GM23248 (cell line): Measurements from ENCODE around the gene AUP1. TPM values are rescaled to one million over a fixed set of nuclear protein-coding genes. Genes with fewer than 3 reads are reported as not detected.

Experiments used
- DNase-seq: peaks from one replicate; pipeline ENCODE4 v3.0.0-alpha.2; 2015
- H2AFZ ChIP-seq: fragments of 200-600 bp; sonication (generic); 2 replicates; pipeline ENCODE4 v1.6.1; 2016; ENCODE audit warnings: antibody characterized with exemption
- H3F3A ChIP-seq: fragments of 200-600 bp; sonication (generic); 2 replicates; pipeline ENCODE4 v1.6.1; 2016; ENCODE audit warnings: mild to moderate bottlenecking, antibody characterized with exemption, mixed run types; ENCODE audit not compliant: insufficient read depth
- H3K27ac ChIP-seq: fragments of 200-600 bp; sonication (generic); 2 replicates; pipeline ENCODE4 v1.5.1; 2016; ENCODE audit warnings: mild to moderate bottlenecking
- H3K27me3 ChIP-seq: fragments of 200-600 bp; sonication (generic); replicated peaks from 2 replicates; pipeline ENCODE4 v1.6.1; 2016; ENCODE audit warnings: mild to moderate bottlenecking; ENCODE audit not compliant: insufficient read depth
- H3K36me3 ChIP-seq: fragments of 200-600 bp; sonication (generic); 2 replicates; pipeline ENCODE4 v1.6.1; 2016; ENCODE audit warnings: low read depth, mild to moderate bottlenecking
- H3K4me1 ChIP-seq: fragments of 200-600 bp; sonication (generic); 2 replicates; pipeline ENCODE4 v1.6.1; 2016; ENCODE audit warnings: mild to moderate bottlenecking; ENCODE audit not compliant: insufficient read depth
- H3K4me2 ChIP-seq: fragments of 200-600 bp; sonication (generic); one replicate; pipeline ENCODE4 v1.6.1; 2016; ENCODE audit warnings: mild to moderate bottlenecking; ENCODE audit not compliant: unreplicated experiment
- H3K4me3 ChIP-seq: fragments of 200-600 bp; sonication (generic); 2 replicates; pipeline ENCODE4 v1.5.1; 2016; ENCODE audit warnings: mild to moderate bottlenecking
- H3K79me2 ChIP-seq: fragments of 200-600 bp; sonication (generic); 2 replicates; pipeline ENCODE4 v1.6.1; 2016; ENCODE audit warnings: mild to moderate bottlenecking; ENCODE audit not compliant: insufficient read depth
- H3K9ac ChIP-seq: fragments of 200-600 bp; sonication (generic); 2 replicates; pipeline ENCODE4 v1.6.1; 2016; ENCODE audit warnings: mild to moderate bottlenecking
- H3K9me2 ChIP-seq: fragments of 200-600 bp; sonication (generic); 2 replicates; pipeline ENCODE4 v1.6.1; 2016; ENCODE audit warnings: mixed run types, mild to moderate bottlenecking, moderate library complexity; ENCODE audit not compliant: insufficient read depth
- H3K9me3 ChIP-seq: fragments of 200-600 bp; sonication (generic); one replicate; pipeline ENCODE4 v1.6.1; 2017; ENCODE audit warnings: low read depth
- H4K20me1 ChIP-seq: fragments of 200-600 bp; sonication (generic); 2 replicates; pipeline ENCODE4 v1.6.0; 2016; ENCODE audit not compliant: insufficient read depth
- EZH2 ChIP-seq: fragments of 200-600 bp; sonication (generic); IDR thresholded peaks from 2 replicates; pipeline ENCODE4 v1.6.1; 2018; ENCODE audit warnings: antibody characterized with exemption, mild to moderate bottlenecking; ENCODE audit not compliant: insufficient read depth, poor library complexity, severe bottlenecking
- EZH2phosphoT487 ChIP-seq: fragments of 200-600 bp; sonication (generic); IDR thresholded peaks from 2 replicates; pipeline ENCODE4 v1.6.1; 2018; ENCODE audit warnings: antibody characterized with exemption, moderate library complexity, mild to moderate bottlenecking, low read depth; ENCODE audit not compliant: insufficient read depth
- WGBS, 2 experiments: methylation state at CpG; one replicate each; pipeline ENCODE4 v1.1.6; 2015 to 2017; ENCODE audit warnings: low lambda C conversion rate in 2 of 2, low coverage in 1 of 2; ENCODE audit errors: missing lambda C conversion rate in 2 of 2; 5-methylcytosine and 5-hydroxymethylcytosine counted together
- in situ Hi-C: fragments of 300-500 bp; cut with MboI; formaldehyde crosslinking; loops from 2 replicates; pipeline ENCODE4 v1.15.0; 2020
- polyA plus RNA-seq: library from polyadenylated mRNA; unstranded; fragments of >200 nt; fragmentation: Nextera tagmentation; extraction: Ambion mirVana; gene quantifications from 2 replicates; pipeline ENCODE4 v1.2.1, GENCODE V29; 2016
- total RNA-seq: library from RNA; depleted of rRNA; stranded (reverse); fragments of >200 nt; shearing (Covaris generic); gene quantifications from 2 replicates; pipeline ENCODE4 v1.2.3, GENCODE V29; 2014

The AUP1 gene
- total and polyA plus RNA-seq, 2 experiments from 2014 or later: 119 to 122 TPM

DNA sequence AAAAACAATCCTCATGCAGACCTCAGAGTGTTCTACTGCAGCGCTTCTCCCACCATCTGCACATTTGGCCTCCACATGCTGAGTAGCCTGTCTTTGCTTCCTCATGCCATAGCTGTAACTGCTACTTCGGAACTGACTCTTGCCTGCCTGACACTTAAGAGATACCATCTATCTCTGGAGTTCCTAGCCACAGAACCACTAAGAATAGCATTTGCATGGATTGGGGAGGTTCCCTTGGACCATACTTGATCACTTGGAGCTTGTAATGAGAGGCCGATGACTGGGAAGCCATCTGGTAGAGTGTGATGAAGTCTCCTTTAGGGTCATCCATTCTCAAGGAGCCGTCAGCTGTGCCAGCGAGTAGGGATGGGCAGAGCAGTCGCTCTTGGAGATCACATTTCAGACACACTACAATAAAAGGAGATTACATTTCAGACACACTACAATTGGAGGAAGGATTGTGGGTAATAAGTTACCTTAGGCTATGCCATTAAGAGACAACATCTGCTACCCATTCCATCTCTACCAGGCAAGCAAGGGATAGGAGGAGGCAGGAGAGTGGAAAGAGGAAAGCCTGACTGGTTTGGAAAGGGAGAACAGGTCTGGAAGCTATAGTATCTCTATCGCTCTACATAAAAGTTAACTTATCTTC, 46.8 kb upstream of the AUP1 start:
- Histone ChIP-seq H3K9me2 (no peaks in the 10 kb centered on the region), H3K4me2 (peak overlapping the region; percentile 60), H3K36me3 (no peaks in the 10 kb centered on the region), H4K20me1 (no peaks in the 10 kb centered on the region), H3F3A (peaks cover 55% of the 10 kb centered on the region), H3K9ac (peak overlapping the region; percentile 35; the same call in 1 of the 2 replicates), H3K27me3 (no peaks in the 10 kb centered on the region), H3K27ac (peak overlapping the region; percentile 80), H3K4me3 (peak overlapping the region; percentile 7; the same call in 1 of the 2 replicates), H3K9me3 (no peaks in the 10 kb centered on the region), H3K79me2 (no peaks in the 10 kb centered on the region), H3K4me1 (peaks cover 47% of the 10 kb centered on the region), H2AFZ (peak overlapping the region; percentile 19; the same call in 1 of the 2 replicates)
- in situ Hi-C loops: no loop called here
- DNase-seq: peak; percentile 71
- TF ChIP-seq EZH2 (no peak), EZH2phosphoT487 (no peak)
- 15 to 22% methylated on average over 7 of the region's 7 CpGs for WGBS, 2 experiments

DNA sequence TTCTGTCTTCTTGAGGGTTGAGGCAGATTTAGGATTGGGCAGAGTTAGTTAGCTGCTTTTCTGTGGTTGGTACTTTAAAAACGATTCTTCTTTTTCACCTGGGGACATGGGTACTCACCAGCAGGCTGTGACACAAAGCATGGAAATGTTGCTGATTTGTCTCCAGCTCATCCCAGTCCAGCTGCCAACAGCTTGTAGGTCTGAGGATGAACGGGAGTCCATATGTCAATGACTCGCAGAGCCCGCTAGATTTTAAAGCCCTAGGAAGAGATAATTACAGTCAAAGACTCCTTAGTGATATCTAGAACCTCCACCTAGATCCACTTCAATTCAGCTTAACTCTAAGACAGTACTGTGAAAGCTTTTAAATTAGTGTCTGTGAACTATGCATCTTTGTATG, 45.8 kb upstream of the AUP1 start:
- Histone ChIP-seq H3K9ac (no peak overlapping the region), H3K9me2 (no peaks in the 10 kb centered on the region), H3K4me1 (peaks cover 56% of the 10 kb centered on the region), H3K27me3 (no peaks in the 10 kb centered on the region), H3K79me2 (no peaks in the 10 kb centered on the region), H3F3A (peaks cover 55% of the 10 kb centered on the region), H3K4me2 (peak overlapping the region; percentile 78), H3K4me3 (no peak overlapping the region), H3K9me3 (no peaks in the 10 kb centered on the region), H2AFZ (no peak overlapping the region), H3K36me3 (no peaks in the 10 kb centered on the region), H4K20me1 (no peaks in the 10 kb centered on the region), H3K27ac (peak overlapping the region; percentile 80; the same call in 1 of the 2 replicates)
- 38 to 43% methylated on average over 4 of the region's 4 CpGs for whole genome bisulfite sequencing, 2 experiments
- in situ Hi-C loops: no loop called here
- peak; percentile 59 for DNase-seq
- TF ChIP-seq EZH2: no peak
- no peak for TF ChIP-seq EZH2phosphoT487

DNA sequence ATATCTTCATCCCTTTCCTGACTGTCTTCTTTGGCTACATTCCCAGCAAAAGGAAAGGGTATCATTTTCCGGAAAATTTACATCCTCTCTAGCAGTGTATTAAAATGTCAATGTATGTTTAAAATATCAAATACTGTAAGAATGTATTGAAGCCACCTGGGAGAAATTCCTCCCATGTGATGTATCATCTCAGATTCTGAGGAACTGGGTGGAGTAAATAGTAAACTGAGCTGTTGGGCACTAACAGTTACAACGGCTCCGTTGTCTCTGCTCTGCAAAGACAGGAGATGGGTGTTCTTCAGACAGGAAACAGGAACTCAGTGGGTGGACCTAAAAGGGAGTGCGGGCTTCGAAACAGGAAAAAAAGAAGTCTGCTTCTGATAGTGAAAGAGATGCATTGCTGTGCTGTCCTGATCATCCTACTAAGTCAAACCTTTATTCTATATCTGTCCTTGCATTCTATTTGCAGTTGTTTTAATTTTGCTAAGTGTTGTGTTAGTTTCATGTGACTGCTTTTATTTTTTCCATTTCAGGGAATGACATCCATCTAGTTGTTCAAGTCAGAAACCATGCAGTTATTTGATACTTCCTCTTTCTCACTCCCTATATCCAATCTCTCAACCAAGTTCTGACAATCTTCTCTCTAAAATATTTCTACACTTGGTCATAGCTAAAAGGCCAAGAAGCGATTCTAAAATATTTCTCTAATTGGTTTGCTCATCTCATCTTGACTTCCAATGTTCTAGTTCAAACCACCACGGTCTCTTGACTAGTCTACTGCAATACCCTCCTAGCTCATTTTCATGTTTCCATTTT, 44.4 kb upstream of the AUP1 start:
- Histone ChIP-seq H3K79me2 (no peaks in the 10 kb centered on the region), H4K20me1 (no peaks in the 10 kb centered on the region), H3K4me3 (peak overlapping the region; percentile 53), H3F3A (peaks cover 58% of the 10 kb centered on the region), H3K4me1 (peaks cover 62% of the 10 kb centered on the region), H3K9me3 (no peaks in the 10 kb centered on the region), H2AFZ (peak overlapping the region; percentile 52), H3K4me2 (peak overlapping the region; percentile 78), H3K9ac (0 out of 2 replicates have a peak overlapping the region, but pooled peaks have one; percentile 21), H3K36me3 (no peaks in the 10 kb centered on the region), H3K27ac (peak overlapping the region; percentile 80), H3K27me3 (no peaks in the 10 kb centered on the region), H3K9me2 (no peaks in the 10 kb centered on the region)
- no peak for TF ChIP-seq EZH2
- no peak for TF ChIP-seq EZH2phosphoT487
- 17 to 21% methylated on average over 7 of the region's 7 CpGs for WGBS, 2 experiments
- in situ Hi-C loops: no loop called here
- DNase-seq: peak; percentile 76

DNA sequence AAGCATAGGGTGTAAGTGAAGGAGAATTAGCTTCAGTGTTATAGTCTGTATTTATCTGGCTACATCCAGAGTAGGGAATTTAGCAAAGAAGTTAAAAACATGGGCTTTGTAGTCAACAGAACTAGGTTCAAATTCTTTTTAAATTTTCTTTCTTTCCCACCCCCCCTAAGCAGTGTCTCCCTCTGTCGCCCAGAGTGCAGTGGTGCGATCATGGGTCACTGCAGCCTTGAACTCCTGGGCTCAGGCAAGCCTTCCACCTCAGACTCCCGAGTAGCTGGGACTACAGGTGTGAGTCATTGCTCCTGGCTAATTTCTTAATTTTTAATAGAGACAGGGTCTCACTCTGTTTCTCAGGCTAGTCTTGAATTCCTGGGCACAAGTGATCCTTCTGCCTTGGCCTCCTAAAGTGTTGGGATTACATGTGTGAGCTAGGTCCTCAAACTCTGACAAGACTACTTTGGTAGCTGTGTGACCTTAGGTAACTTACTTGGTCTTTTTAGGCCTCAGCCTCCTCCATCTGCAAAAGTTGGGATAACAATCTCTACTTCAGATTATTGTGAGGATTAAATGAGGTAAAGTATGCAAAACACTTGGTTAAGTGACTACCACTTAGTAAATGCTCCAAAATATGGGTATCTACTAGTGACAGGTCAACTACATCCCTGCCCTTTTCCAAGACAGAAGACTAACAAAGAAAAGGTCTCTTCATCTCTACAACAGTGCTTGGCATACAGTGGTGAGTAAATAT, 42.8 kb upstream of the AUP1 start:
- Histone ChIP-seq H4K20me1 (no peaks in the 10 kb centered on the region), H3K36me3 (no peaks in the 10 kb centered on the region), H3K4me3 (no peak overlapping the region), H3K9me3 (no peaks in the 10 kb centered on the region), H3K27me3 (no peaks in the 10 kb centered on the region), H3K4me2 (no peak overlapping the region), H3K27ac (0 out of 2 replicates have a peak overlapping the region, but pooled peaks have one; percentile 1), H2AFZ (no peak overlapping the region), H3F3A (peaks cover 67% of the 10 kb centered on the region), H3K79me2 (no peaks in the 10 kb centered on the region), H3K9me2 (no peaks in the 10 kb centered on the region), H3K9ac (no peak overlapping the region), H3K4me1 (peaks cover 70% of the 10 kb centered on the region)
- no peak for DNase-seq
- TF ChIP-seq EZH2phosphoT487 (no peak), EZH2 (no peak)
- in situ Hi-C loops: no loop called here
- 68 to 70% methylated on average over 3 of the region's 3 CpGs for WGBS, 2 experiments
